HL-60 (cell line): ENCODE results near the gene WDR35.

ENCODE experiments used
- DNase-seq, 2 experiments: peaks; one replicate each; pipeline ENCODE4 v3.0.0-alpha.2; 2010 to 2020; ENCODE audit warnings: low read depth in 1 of 2, low spot score in 1 of 2
- H3K27ac ChIP-seq: fragments of 250-450 bp; sonication (Bioruptor Pico); replicated peaks from 2 replicates; pipeline ENCODE4 v1.5.1; 2020; ENCODE audit warnings: mild to moderate bottlenecking, moderate library complexity
- H3K27me3 ChIP-seq: fragments of 250-450 bp; sonication (Bioruptor Pico); 2 replicates; pipeline ENCODE4 v1.5.1; 2021; ENCODE audit warnings: mild to moderate bottlenecking, moderate library complexity; ENCODE audit not compliant: insufficient read depth, poor library complexity, severe bottlenecking
- H3K4me3 ChIP-seq: replicated peaks from 2 replicates; pipeline ENCODE4 v1.5.1; 2011; ENCODE audit warnings: mild to moderate bottlenecking, control low read depth, low read length; ENCODE audit not compliant: insufficient read depth
- GABPA ChIP-seq: IDR thresholded peaks from 2 replicates; pipeline ENCODE4 v1.6.1; 2012; ENCODE audit warnings: low read depth
- POLR2AphosphoS5 ChIP-seq: IDR thresholded peaks from 2 replicates; pipeline ENCODE4 v1.6.1; 2012; ENCODE audit warnings: low read depth
- SPI1 ChIP-seq: IDR thresholded peaks from 2 replicates; pipeline ENCODE4 v1.6.1; 2012; ENCODE audit warnings: low read depth, mild to moderate bottlenecking, borderline replicate concordance
- TF ChIP-seq, protein P1 (sequence below): IDR thresholded peaks from one replicate; pipeline ENCODE4 v1.5.1; 2011; ENCODE audit warnings: low read length, control low read depth, inconsistent platforms; ENCODE audit not compliant: insufficient read depth
- TF ChIP-seq, protein P2 (sequence below): IDR thresholded peaks from 2 replicates; pipeline ENCODE4 v1.6.1; 2012; ENCODE audit warnings: low read depth; ENCODE audit not compliant: insufficient replicate concordance

Gene WDR35

DNA sequence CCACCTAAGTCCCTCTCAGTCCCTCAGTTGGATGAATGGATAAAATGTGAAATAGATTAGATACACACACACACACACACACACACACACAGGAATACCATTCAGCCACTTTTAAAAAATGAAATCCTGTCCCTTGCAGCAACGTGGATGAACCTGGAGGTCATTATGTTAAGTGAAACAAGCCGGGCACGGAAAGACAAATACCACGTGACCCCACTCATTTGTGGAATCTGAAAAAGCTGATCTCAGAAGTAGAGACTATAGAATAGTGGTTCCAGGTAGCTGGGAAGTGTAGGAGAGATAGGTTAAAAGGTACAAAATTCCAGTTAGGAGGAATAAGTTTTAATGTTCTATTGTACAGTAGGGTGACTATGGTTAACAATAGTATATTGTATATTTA lies 119.1 kb downstream of the WDR35 start:
- TF ChIP-seq, protein P1, sequence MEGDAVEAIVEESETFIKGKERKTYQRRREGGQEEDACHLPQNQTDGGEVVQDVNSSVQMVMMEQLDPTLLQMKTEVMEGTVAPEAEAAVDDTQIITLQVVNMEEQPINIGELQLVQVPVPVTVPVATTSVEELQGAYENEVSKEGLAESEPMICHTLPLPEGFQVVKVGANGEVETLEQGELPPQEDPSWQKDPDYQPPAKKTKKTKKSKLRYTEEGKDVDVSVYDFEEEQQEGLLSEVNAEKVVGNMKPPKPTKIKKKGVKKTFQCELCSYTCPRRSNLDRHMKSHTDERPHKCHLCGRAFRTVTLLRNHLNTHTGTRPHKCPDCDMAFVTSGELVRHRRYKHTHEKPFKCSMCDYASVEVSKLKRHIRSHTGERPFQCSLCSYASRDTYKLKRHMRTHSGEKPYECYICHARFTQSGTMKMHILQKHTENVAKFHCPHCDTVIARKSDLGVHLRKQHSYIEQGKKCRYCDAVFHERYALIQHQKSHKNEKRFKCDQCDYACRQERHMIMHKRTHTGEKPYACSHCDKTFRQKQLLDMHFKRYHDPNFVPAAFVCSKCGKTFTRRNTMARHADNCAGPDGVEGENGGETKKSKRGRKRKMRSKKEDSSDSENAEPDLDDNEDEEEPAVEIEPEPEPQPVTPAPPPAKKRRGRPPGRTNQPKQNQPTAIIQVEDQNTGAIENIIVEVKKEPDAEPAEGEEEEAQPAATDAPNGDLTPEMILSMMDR = no peak
- no peak for TF ChIP-seq POLR2AphosphoS5
- TF ChIP-seq SPI1 = no peak
- TF ChIP-seq GABPA = no peak
- TF ChIP-seq, protein P2, sequence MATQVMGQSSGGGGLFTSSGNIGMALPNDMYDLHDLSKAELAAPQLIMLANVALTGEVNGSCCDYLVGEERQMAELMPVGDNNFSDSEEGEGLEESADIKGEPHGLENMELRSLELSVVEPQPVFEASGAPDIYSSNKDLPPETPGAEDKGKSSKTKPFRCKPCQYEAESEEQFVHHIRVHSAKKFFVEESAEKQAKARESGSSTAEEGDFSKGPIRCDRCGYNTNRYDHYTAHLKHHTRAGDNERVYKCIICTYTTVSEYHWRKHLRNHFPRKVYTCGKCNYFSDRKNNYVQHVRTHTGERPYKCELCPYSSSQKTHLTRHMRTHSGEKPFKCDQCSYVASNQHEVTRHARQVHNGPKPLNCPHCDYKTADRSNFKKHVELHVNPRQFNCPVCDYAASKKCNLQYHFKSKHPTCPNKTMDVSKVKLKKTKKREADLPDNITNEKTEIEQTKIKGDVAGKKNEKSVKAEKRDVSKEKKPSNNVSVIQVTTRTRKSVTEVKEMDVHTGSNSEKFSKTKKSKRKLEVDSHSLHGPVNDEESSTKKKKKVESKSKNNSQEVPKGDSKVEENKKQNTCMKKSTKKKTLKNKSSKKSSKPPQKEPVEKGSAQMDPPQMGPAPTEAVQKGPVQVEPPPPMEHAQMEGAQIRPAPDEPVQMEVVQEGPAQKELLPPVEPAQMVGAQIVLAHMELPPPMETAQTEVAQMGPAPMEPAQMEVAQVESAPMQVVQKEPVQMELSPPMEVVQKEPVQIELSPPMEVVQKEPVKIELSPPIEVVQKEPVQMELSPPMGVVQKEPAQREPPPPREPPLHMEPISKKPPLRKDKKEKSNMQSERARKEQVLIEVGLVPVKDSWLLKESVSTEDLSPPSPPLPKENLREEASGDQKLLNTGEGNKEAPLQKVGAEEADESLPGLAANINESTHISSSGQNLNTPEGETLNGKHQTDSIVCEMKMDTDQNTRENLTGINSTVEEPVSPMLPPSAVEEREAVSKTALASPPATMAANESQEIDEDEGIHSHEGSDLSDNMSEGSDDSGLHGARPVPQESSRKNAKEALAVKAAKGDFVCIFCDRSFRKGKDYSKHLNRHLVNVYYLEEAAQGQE = no peak
- DNase-seq = no peak
- Histone ChIP-seq H3K27me3 (peaks cover 11% of the 10 kb centered on the region), H3K27ac (no peak overlapping the region), H3K4me3 (no peak overlapping the region)

DNA sequence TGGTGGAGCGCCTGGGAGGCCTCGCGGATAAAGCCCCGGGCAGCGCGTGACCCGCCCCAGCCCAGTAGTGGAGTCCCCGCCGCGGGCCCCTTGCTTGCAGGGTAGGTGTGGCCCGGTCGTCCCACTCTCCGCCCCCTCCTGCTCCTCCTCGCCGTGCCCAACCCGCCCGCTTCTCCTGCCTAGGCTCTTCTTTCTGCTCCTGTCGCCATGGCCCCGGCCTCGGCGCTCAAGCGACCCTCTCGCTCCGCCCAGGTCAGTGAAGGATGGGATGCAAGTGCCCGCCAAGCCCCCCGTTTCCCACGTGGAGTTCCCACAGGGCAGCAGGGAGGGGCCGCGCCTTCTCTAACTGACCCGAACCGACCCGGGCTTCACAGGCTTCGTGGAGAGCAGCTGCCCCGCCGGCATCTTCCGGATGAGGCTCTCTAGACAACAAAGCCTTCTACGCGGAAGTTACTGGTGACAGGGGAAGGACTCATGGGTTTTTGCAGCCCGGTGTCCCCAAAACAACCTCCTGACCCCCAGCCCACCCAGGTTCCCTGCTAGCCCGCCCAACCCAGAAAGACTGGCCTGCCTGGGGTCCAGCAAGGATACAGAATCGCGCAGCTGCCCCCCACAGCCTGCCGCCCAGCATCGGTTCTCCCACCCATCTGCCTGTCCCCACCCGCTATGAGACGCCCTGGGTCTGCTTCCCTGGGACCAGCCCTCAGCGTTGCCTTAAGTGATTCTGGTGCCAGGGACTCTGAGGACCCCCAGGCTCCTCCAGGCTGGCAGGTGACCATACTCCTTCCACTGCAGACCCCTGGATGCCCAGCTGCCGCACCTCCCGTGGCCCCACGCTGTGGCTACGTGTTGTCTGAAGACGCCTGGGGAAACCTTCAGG lies 121.0 kb downstream of the WDR35 start:
- peak; percentile 20 to 31 for DNase-seq
- TF ChIP-seq POLR2AphosphoS5 (no peak), GABPA (no peak), SPI1 (no peak)
- TF ChIP-seq, protein P1 = no peak
- TF ChIP-seq, protein P2 = no peak
- Histone ChIP-seq H3K27ac (no peak overlapping the region), H3K27me3 (peaks cover 11% of the 10 kb centered on the region), H3K4me3 (peak overlapping the region; percentile 41)

DNA sequence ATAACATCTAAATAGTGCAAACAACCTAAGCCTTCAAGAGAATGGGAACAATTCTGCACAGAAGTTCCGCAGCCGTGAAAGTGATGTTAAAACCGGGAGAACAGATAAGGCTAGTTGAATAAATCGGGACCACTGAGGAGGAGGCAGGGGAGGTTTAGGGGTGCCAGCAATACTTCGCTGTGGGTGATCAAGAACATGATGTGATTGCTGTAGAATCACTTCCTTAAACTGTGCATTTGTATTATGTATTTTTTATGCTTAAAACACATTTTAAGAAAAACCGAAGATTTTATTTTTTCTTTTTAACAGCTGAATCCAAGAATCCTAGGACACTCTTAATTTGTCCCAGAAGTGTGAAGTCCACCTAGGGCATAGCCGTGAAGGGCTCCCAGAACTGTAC lies 121.7 kb downstream of the WDR35 start:
- no peak for TF ChIP-seq GABPA
- TF ChIP-seq, protein P2 = no peak
- TF ChIP-seq, protein P1 = no peak
- no peak for TF ChIP-seq SPI1
- no peak for TF ChIP-seq POLR2AphosphoS5
- no peak for DNase-seq
- Histone ChIP-seq H3K4me3 (peak overlapping the region; percentile 41), H3K27ac (no peak overlapping the region), H3K27me3 (peaks cover 11% of the 10 kb centered on the region)
